PC-9 (cell line): ENCODE measurements around the gene AHCYL2. TPM values are rescaled to one million over a fixed set of nuclear protein-coding genes. Genes with fewer than 3 reads are reported as not detected.

Experiments used
- BruUV-seq: library from RNA; stranded (reverse); fragments of 400-500 nt; replicated peaks from 2 replicates; lab custom pipeline; 2021; lab: Mats Ljungman, UMichigan
- CTCF ChIA-PET: fragments of 300-600 bp; sonication (Branson Sonifier 250); formaldehyde crosslinking; loops from one replicate; lab custom pipeline; 2022; ENCODE audit warnings: antibody characterized with exemption; lab: Charles Lee
- POLR2A ChIA-PET: fragments of 300-600 bp; sonication (Branson Sonifier 250); formaldehyde crosslinking; loops from one replicate; lab custom pipeline; 2022; ENCODE audit warnings: antibody characterized with exemption; ENCODE audit not compliant: unreplicated experiment; lab: Charles Lee
- DNase-seq, 2 experiments: peaks; one replicate each; pipeline versions ENCODE4 v3.0.0 to v3.0.0-alpha.2; 2015 to 2022; ENCODE audit warnings: mixed read lengths in 1 of 2
- H2AFZ ChIP-seq: fragments of 200-600 bp; sonication (generic); 2 replicates; pipeline ENCODE4 v1.8.1; 2017; ENCODE audit warnings: antibody characterized with exemption
- H3F3A ChIP-seq: fragments of 200-600 bp; sonication (generic); 2 replicates; pipeline ENCODE4 v1.8.1; 2017; ENCODE audit warnings: antibody characterized with exemption, mild to moderate bottlenecking, low read depth; ENCODE audit not compliant: insufficient read depth
- H3K27ac ChIP-seq: fragments of 200-600 bp; sonication (generic); 2 replicates; pipeline ENCODE4 v1.6.1; 2016; ENCODE audit warnings: mixed run types
- H3K27me3 ChIP-seq: fragments of 200-600 bp; sonication (generic); 2 replicates; pipeline ENCODE4 v1.6.1; 2016; ENCODE audit warnings: low read depth, mixed run types; ENCODE audit not compliant: insufficient read depth
- H3K36me3 ChIP-seq: fragments of 200-600 bp; sonication (generic); 2 replicates; pipeline ENCODE4 v1.6.1; 2016; ENCODE audit warnings: low read depth, mixed run types
- H3K4me1 ChIP-seq: fragments of 200-600 bp; sonication (generic); replicated peaks from 2 replicates; pipeline ENCODE4 v1.6.1; 2016; ENCODE audit warnings: mixed run types; ENCODE audit not compliant: insufficient read depth
- H3K4me2 ChIP-seq: fragments of 200-600 bp; sonication (generic); 2 replicates; pipeline ENCODE4 v1.6.1; 2017; ENCODE audit warnings: mixed run types
- H3K4me3 ChIP-seq: fragments of 200-600 bp; sonication (generic); 2 replicates; pipeline ENCODE4 v1.6.1; 2016; ENCODE audit warnings: mixed run types
- H3K79me2 ChIP-seq: fragments of 200-600 bp; sonication (generic); 2 replicates; pipeline ENCODE4 v1.6.1; 2017; ENCODE audit warnings: low read depth, mixed run types
- H3K9me2 ChIP-seq: fragments of 200-600 bp; sonication (generic); 2 replicates; pipeline ENCODE4 v1.8.1; 2017; ENCODE audit warnings: mild to moderate bottlenecking; ENCODE audit not compliant: insufficient read depth
- H3K9me3 ChIP-seq: fragments of 200-600 bp; sonication (generic); 2 replicates; pipeline ENCODE4 v1.8.1; 2016; ENCODE audit warnings: low read depth; ENCODE audit not compliant: insufficient read depth
- H4K20me1 ChIP-seq: fragments of 200-600 bp; sonication (generic); 2 replicates; pipeline ENCODE4 v1.8.1; 2017; ENCODE audit not compliant: insufficient read depth
- EZH2 ChIP-seq: fragments of 200-600 bp; sonication (generic); IDR thresholded peaks from 2 replicates; pipeline ENCODE4 v1.8.0; 2017; ENCODE audit warnings: antibody characterized with exemption, low read depth
- intact Hi-C: fragments of 100-400 bp; cut with micrococcal nuclease; formaldehyde crosslinking; loops from one replicate; pipeline ENCODE4 v1.10.0; 2022; ENCODE audit not compliant: unreplicated experiment
- total RNA-seq: library from RNA; stranded (reverse); gene quantifications from 2 replicates; pipeline ENCODE4 v1.2.3, GENCODE V29; 2021
- TF ChIP-seq, protein P1 (sequence below): fragments of 200-600 bp; sonication (generic); conservative IDR thresholded peaks from 2 replicates; pipeline ENCODE4 v1.6.1; 2017; ENCODE audit warnings: mixed run types, antibody characterized with exemption, mild to moderate bottlenecking, moderate library complexity

Gene AHCYL2
- total RNA-seq, 1 experiment from 2014 or later, result 15.7 TPM

DNA sequence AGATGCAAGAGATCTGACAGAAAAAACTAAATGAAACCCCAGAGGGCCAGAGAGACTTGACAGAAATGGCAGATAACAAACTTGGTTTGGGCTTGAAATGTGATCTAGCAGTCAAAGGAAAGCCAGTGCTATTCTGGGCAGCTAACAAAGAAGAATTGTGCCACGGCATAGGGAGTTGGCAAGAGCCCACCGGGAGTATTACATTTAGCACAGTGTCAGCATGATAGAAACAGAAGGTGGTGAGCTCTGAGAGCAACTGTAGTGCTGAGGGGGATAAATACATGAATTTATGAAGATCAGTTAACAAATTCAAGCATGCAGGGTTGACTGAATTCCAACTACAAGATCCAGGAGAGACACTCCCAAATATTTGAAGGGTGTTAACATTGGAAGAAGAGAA, 91.1 kb downstream of the AHCYL2 start:
- no peaks in the 10 kb centered on the region for H4K20me1 ChIP-seq
- no peaks in the 10 kb centered on the region for H3K27me3 ChIP-seq
- BruUV-seq, result no TSS peak
- no peaks in the 10 kb centered on the region; the same call in 1 of the 2 replicates for H3K9me2 ChIP-seq
- CTCF ChIA-PET, result no interaction called here
- no peak overlapping the region for H3K27ac ChIP-seq
- no peaks in the 10 kb centered on the region for H3K4me1 ChIP-seq
- no peak overlapping the region for H3K4me3 ChIP-seq
- TF ChIP-seq, protein P1, sequence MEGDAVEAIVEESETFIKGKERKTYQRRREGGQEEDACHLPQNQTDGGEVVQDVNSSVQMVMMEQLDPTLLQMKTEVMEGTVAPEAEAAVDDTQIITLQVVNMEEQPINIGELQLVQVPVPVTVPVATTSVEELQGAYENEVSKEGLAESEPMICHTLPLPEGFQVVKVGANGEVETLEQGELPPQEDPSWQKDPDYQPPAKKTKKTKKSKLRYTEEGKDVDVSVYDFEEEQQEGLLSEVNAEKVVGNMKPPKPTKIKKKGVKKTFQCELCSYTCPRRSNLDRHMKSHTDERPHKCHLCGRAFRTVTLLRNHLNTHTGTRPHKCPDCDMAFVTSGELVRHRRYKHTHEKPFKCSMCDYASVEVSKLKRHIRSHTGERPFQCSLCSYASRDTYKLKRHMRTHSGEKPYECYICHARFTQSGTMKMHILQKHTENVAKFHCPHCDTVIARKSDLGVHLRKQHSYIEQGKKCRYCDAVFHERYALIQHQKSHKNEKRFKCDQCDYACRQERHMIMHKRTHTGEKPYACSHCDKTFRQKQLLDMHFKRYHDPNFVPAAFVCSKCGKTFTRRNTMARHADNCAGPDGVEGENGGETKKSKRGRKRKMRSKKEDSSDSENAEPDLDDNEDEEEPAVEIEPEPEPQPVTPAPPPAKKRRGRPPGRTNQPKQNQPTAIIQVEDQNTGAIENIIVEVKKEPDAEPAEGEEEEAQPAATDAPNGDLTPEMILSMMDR, result no peak
- no peak for TF ChIP-seq EZH2
- no peaks in the 10 kb centered on the region for H3K79me2 ChIP-seq
- H3K36me3 ChIP-seq, result no peaks in the 10 kb centered on the region
- intact Hi-C loops, result no loop called here
- no peaks in the 10 kb centered on the region for H3F3A ChIP-seq
- DNase-seq, result no peak
- no peak overlapping the region for H2AFZ ChIP-seq
- H3K4me2 ChIP-seq, result no peak overlapping the region
- POLR2A ChIA-PET, result no interaction called here
- no peaks in the 10 kb centered on the region for H3K9me3 ChIP-seq

DNA sequence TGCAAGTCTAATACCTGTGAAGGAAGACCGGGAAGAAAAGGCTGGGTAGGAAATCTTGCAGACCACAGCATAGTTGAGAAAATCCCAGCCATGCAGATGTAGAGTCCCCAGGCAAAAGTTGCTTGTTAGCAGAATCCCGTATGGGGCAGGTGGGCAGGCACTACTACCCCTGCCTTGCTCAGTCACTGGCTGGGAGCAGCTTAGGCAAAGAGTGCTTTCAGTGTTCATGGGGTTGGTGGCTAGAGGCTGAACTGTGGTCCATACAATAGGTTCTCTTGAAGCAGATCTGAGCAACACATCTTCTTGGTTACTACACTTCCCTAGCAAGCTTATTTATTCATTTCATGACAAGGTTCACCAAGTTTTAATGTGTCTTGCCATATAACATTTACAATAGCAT, 92.6 kb downstream of the AHCYL2 start:
- POLR2A ChIA-PET, result no interaction called here
- Histone ChIP-seq H3K27ac (no peak overlapping the region), H3K36me3 (no peaks in the 10 kb centered on the region)

DNA sequence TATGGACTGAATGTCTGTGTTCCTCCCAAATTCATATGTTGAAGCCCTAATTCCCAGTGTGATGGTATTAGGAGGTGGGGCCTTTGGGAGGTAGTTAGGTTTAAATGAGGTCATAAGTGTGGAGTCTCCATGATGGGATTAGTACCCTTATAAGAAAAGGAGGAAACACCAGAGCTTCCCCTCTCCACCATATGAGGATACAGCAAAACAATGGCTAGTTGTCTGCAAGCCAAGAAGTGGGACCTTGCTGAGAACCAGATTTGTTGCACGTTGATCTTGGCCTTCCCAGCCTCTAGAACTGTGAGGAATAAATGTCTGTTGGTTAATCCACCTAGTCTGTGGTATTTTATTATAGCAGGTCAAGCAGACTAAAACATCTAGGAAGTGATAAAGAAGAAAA, 102.2 kb downstream of the AHCYL2 start:
- Histone ChIP-seq H3K9me2 (no peaks in the 10 kb centered on the region), H3K4me3 (no peak overlapping the region), H3K4me1 (peaks cover 1% of the 10 kb centered on the region; the same call in 1 of the 2 replicates), H3K36me3 (no peaks in the 10 kb centered on the region), H3K9me3 (peaks cover 10% of the 10 kb centered on the region), H3K79me2 (no peaks in the 10 kb centered on the region), H3K27me3 (no peaks in the 10 kb centered on the region), H3F3A (peaks cover under 1% of the 10 kb centered on the region; the same call in 1 of the 2 replicates), H3K27ac (no peak overlapping the region), H4K20me1 (no peaks in the 10 kb centered on the region), H3K4me2 (no peak overlapping the region), H2AFZ (no peak overlapping the region)
- intact Hi-C loops, result no loop called here
- no peak for TF ChIP-seq EZH2
- TF ChIP-seq, protein P1, result no peak
- ChIA-PET CTCF (no interaction called here), POLR2A (no interaction called here)
- no peak for DNase-seq
- BruUV-seq, result no TSS peak

More for the DNA sequence above, 92.6 kb downstream of the AHCYL2 start:
- TF ChIP-seq, protein P1, result no peak
- no peak for TF ChIP-seq EZH2
- Histone ChIP-seq H3K9me2 (no peaks in the 10 kb centered on the region; the same call in 1 of the 2 replicates), H3K79me2 (no peaks in the 10 kb centered on the region), H3K4me1 (no peaks in the 10 kb centered on the region), H3K4me2 (no peak overlapping the region), H2AFZ (no peak overlapping the region), H3F3A (no peaks in the 10 kb centered on the region), H4K20me1 (no peaks in the 10 kb centered on the region), H3K4me3 (no peak overlapping the region), H3K9me3 (no peaks in the 10 kb centered on the region), H3K27me3 (no peaks in the 10 kb centered on the region)
- CTCF ChIA-PET, result no interaction called here
- intact Hi-C loops, result no loop called here
- DNase-seq, result no peak
- BruUV-seq, result no TSS peak
